HG03460 (cell line): ENCODE data around the gene WBP2NL.
"Not testable (repeated sequence)": the region's sequence is repeated elsewhere in the genome, so short reads cannot be mapped to it uniquely, and the experiment has no call there.

Experiments
- ATAC-seq: cut with Tn5 transposase; IDR thresholded peaks from one replicate; pipeline ENCODE4 v1.9.1; 2021; ENCODE audit not compliant: unreplicated experiment

Gene WBP2NL

GRCh38 chr22:41998361-41999261 lies at the start of gene WBP2NL:
Gene WBP2NL (plus strand): TSS chr22:41998788. CDS start chr22:41998819, 31 bp downstream.
- peak; percentile 74 for ATAC-seq

- ATAC-seq = not testable (repeated sequence)
Observed at GRCh38 chr22:41948928-41949296, 49.7 kb upstream of the WBP2NL start.

- ATAC-seq = no peak
Observed at GRCh38 chr22:41949297-41949965, 49.2 kb upstream of the WBP2NL start.

- no peak for ATAC-seq
Observed at GRCh38 chr22:41951898-41952474, 46.6 kb upstream of the WBP2NL start, which contains the start of gene SMIM45. Gene SMIM45 (plus strand): TSS chr22:41952150.

GRCh38 chr22:41952713-41953112 lies 45.9 kb upstream of the WBP2NL start:
- no peak for ATAC-seq

GRCh38 chr22:41957941-41958556 lies 40.5 kb upstream of the WBP2NL start:
- no peak for ATAC-seq

GRCh38 chr22:41963453-41964111 lies 35.0 kb upstream of the WBP2NL start:
- ATAC-seq = no peak

- no peak for ATAC-seq
Observed at GRCh38 chr22:41964112-41964491, 34.5 kb upstream of the WBP2NL start.

- no peak for ATAC-seq
Observed at GRCh38 chr22:41966225-41966606, 32.4 kb upstream of the WBP2NL start.

- ATAC-seq = no peak
Observed at GRCh38 chr22:41966607-41967240, 31.9 kb upstream of the WBP2NL start.

- no peak for ATAC-seq
Observed at GRCh38 chr22:41968601-41969000, 30.0 kb upstream of the WBP2NL start.

- no peak for ATAC-seq
Observed at GRCh38 chr22:41969110-41969646, 29.4 kb upstream of the WBP2NL start, which contains the start of gene SEPTIN3. Gene SEPTIN3 (plus strand): TSS chr22:41969443. CDS start chr22:41971493, 2,050 bp downstream.

GRCh38 chr22:41970601-41971000 lies 28.0 kb upstream of the WBP2NL start:
- ATAC-seq = no peak

GRCh38 chr22:41971431-41971830 lies 27.2 kb upstream of the WBP2NL start:
- no peak for ATAC-seq

GRCh38 chr22:41974691-41975290 lies 23.8 kb upstream of the WBP2NL start:
- no peak for ATAC-seq

- ATAC-seq = no peak
Observed at GRCh38 chr22:41975299-41976069, 23.1 kb upstream of the WBP2NL start.

GRCh38 chr22:41976070-41976901 lies 22.3 kb upstream of the WBP2NL start:
- no peak for ATAC-seq

- no peak for ATAC-seq
Observed at GRCh38 chr22:41976961-41977566, 21.5 kb upstream of the WBP2NL start.
